ENCODE data around the gene TRIP4. TPM values are rescaled to one million over a fixed set of nuclear protein-coding genes. Genes with fewer than 3 reads are reported as not detected.

TRIP4 gene
- total and polyA plus RNA-seq, 9 of the 15 experiments (the other 6 are each of a cell fraction or from before 2014, with no cell fraction given): 7.6 to 23.3 (median 16.7) TPM

DNA sequence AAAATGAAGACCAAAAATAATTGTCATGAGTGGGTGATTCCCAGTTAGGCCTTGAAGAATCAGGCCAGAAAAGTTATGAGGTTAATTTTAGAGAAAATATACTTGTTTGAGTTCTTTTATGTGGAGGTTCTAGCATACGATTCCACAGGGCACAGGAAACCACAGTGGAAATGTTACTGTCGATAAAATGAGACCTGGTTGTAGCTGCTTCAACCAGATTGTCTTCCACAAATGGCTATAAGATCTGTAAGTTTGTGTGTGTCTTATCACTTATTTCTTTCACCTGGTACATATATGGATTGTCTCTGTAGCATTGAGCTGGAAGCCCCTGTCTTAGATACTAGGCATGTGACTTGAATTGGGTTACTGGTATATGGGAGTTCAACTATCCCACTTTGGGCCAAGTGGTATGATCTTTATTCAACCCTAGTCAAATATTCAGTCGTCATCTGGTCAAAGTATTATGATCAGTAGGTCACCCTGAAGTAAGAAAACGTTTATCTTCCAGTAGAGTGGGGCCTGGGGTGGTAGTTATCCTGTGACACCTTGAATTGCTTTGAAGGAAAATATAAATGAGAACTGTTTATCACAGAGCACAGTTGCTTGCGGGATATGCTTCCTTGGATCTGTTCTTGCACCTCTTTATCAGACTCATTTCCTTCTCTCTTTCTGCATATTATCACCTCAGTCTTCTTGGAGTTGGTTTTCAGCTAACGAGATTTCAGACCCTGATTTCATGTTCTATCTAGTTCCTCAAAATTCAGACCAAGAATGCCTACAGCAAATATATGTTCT, 51.2 kb downstream of the TRIP4 start (continued):
- TF ChIP-seq, protein P1, sequence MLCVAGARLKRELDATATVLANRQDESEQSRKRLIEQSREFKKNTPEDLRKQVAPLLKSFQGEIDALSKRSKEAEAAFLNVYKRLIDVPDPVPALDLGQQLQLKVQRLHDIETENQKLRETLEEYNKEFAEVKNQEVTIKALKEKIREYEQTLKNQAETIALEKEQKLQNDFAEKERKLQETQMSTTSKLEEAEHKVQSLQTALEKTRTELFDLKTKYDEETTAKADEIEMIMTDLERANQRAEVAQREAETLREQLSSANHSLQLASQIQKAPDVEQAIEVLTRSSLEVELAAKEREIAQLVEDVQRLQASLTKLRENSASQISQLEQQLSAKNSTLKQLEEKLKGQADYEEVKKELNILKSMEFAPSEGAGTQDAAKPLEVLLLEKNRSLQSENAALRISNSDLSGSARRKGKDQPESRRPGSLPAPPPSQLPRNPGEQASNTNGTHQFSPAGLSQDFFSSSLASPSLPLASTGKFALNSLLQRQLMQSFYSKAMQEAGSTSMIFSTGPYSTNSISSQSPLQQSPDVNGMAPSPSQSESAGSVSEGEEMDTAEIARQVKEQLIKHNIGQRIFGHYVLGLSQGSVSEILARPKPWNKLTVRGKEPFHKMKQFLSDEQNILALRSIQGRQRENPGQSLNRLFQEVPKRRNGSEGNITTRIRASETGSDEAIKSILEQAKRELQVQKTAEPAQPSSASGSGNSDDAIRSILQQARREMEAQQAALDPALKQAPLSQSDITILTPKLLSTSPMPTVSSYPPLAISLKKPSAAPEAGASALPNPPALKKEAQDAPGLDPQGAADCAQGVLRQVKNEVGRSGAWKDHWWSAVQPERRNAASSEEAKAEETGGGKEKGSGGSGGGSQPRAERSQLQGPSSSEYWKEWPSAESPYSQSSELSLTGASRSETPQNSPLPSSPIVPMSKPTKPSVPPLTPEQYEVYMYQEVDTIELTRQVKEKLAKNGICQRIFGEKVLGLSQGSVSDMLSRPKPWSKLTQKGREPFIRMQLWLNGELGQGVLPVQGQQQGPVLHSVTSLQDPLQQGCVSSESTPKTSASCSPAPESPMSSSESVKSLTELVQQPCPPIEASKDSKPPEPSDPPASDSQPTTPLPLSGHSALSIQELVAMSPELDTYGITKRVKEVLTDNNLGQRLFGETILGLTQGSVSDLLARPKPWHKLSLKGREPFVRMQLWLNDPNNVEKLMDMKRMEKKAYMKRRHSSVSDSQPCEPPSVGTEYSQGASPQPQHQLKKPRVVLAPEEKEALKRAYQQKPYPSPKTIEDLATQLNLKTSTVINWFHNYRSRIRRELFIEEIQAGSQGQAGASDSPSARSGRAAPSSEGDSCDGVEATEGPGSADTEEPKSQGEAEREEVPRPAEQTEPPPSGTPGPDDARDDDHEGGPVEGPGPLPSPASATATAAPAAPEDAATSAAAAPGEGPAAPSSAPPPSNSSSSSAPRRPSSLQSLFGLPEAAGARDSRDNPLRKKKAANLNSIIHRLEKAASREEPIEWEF (CRISPR knock-in tag; IDR thresholded peaks at IDR 0.05): 0 out of 2 replicates have a peak, but pooled peaks have one; percentile 48
- TF ChIP-seq, protein P2, sequence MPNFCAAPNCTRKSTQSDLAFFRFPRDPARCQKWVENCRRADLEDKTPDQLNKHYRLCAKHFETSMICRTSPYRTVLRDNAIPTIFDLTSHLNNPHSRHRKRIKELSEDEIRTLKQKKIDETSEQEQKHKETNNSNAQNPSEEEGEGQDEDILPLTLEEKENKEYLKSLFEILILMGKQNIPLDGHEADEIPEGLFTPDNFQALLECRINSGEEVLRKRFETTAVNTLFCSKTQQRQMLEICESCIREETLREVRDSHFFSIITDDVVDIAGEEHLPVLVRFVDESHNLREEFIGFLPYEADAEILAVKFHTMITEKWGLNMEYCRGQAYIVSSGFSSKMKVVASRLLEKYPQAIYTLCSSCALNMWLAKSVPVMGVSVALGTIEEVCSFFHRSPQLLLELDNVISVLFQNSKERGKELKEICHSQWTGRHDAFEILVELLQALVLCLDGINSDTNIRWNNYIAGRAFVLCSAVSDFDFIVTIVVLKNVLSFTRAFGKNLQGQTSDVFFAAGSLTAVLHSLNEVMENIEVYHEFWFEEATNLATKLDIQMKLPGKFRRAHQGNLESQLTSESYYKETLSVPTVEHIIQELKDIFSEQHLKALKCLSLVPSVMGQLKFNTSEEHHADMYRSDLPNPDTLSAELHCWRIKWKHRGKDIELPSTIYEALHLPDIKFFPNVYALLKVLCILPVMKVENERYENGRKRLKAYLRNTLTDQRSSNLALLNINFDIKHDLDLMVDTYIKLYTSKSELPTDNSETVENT (CRISPR knock-in tag; IDR thresholded peaks at IDR 0.05): no peak
- no peak for TF ChIP-seq TOE1 (IDR thresholded peaks at IDR 0.05; ENCODE audit: borderline replicate concordance)
- TF ChIP-seq TOE1 (CRISPR knock-in tag; IDR thresholded peaks at IDR 0.05; ENCODE audit: borderline replicate concordance, low read depth): no peak
- TF ChIP-seq JUND (IDR thresholded peaks at IDR 0.05; ENCODE audit: borderline replicate concordance, low read depth, low read length): peak; percentile 26
- TF ChIP-seq JUND (tag; IDR thresholded peaks at IDR 0.05; ENCODE audit: borderline replicate concordance, low read depth, low read length): no peak; the same call in 2 of the 3 replicates
- 0 out of 2 replicates have a peak, but pooled peaks have one; percentile 20 for TF ChIP-seq ADNP (tag; IDR thresholded peaks at IDR 0.05)
- TF ChIP-seq ZNF589 (CRISPR knock-in tag; IDR thresholded peaks at IDR 0.05; ENCODE audit: low read depth): peak; percentile 70; the same call in 1 of the 2 replicates
- peak in 1 of 2 experiments; percentile 62; a peak in 1 of 4 replicates for TF ChIP-seq ETV6 (IDR thresholded peaks at IDR 0.05; ENCODE audit: borderline replicate concordance in 1 of 2, low read depth in 2 of 2, low read length in 1 of 2)
- TF ChIP-seq ETV6 (CRISPR knock-in tag; IDR thresholded peaks at IDR 0.05; ENCODE audit: borderline replicate concordance): no peak
- TF ChIP-seq, protein P3, sequence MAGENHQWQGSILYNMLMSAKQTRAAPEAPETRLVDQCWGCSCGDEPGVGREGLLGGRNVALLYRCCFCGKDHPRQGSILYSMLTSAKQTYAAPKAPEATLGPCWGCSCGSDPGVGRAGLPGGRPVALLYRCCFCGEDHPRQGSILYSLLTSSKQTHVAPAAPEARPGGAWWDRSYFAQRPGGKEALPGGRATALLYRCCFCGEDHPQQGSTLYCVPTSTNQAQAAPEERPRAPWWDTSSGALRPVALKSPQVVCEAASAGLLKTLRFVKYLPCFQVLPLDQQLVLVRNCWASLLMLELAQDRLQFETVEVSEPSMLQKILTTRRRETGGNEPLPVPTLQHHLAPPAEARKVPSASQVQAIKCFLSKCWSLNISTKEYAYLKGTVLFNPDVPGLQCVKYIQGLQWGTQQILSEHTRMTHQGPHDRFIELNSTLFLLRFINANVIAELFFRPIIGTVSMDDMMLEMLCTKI (IDR thresholded peaks at IDR 0.05; ENCODE audit: partially characterized antibody): no peak
- peak; percentile 50 to 95; a peak in 3 of 4 replicates for TF ChIP-seq HDAC1 (IDR thresholded peaks at IDR 0.05)
- TF ChIP-seq NR4A1 (CRISPR knock-in tag; IDR thresholded peaks at IDR 0.05): no peak
- no peak for TF ChIP-seq NR4A1 (tag; IDR thresholded peaks at IDR 0.05)
- TF ChIP-seq, protein P4, sequence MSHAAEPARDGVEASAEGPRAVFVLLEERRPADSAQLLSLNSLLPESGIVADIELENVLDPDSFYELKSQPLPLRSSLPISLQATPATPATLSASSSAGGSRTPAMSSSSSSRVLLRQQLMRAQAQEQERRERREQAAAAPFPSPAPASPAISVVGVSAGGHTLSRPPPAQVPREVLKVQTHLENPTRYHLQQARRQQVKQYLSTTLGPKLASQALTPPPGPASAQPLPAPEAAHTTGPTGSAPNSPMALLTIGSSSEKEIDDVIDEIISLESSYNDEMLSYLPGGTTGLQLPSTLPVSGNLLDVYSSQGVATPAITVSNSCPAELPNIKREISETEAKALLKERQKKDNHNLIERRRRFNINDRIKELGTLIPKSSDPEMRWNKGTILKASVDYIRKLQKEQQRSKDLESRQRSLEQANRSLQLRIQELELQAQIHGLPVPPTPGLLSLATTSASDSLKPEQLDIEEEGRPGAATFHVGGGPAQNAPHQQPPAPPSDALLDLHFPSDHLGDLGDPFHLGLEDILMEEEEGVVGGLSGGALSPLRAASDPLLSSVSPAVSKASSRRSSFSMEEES (CRISPR knock-in tag; IDR thresholded peaks at IDR 0.05): no peak
- no peak for TF ChIP-seq ZEB2 (IDR thresholded peaks at IDR 0.05)

Measured in K562 (cell line).